ENCODE results near the gene STX12.

The STX12 gene

DNA sequence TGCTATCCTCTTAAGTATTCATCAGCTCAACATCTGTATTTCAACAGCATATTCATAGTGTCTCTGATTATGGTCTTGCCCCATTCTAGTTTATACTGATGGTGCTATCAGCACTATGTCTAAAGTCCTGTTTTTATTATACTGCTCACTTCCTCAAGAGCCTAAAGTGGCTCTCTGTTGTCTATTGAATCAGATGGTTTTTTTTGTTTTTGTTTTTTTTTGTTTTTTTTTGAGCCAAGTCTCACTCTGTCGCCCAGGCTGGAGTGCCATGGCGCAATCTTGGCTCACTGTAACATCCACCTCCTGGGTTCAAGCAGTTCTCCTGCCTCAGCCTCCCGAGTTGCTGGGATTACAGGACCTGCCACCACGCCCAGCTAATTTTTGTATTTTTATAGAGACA, 6.1 kb downstream of the STX12 start:
- no peak overlapping the region for H2BK120ac ChIP-seq (ENCODE audit: low read depth, low read length)
- no peak overlapping the region for H2BK15ac ChIP-seq (ENCODE audit: low read length)
- H3K4me2 ChIP-seq (ENCODE audit: insufficient read depth, low read length, poor library complexity, severe bottlenecking), result no peak overlapping the region
- no peak overlapping the region for H3K9ac ChIP-seq (ENCODE audit: low read depth, low read length, poor library complexity)
- H4K91ac ChIP-seq (ENCODE audit: low read depth, low read length, poor library complexity), result no peak overlapping the region
- no peak overlapping the region for H3K4me3 ChIP-seq (ENCODE audit: low read length in 2 of 2)
- H3K23ac ChIP-seq (ENCODE audit: low read depth, low read length, poor library complexity), result no peak overlapping the region
- no peak overlapping the region for H2AFZ ChIP-seq (ENCODE audit: low read length)
- H3K18ac ChIP-seq (ENCODE audit: low read length), result no peak overlapping the region
- no peaks in the 10 kb centered on the region for H3K9me3 ChIP-seq (replicated peaks in 1 of 2; ENCODE audit: control insufficient read depth in 2 of 2, insufficient read depth in 1 of 2, low read depth in 1 of 2, low read length in 2 of 2)
- H3K36me3 ChIP-seq (replicated peaks in 1 of 2; ENCODE audit: control insufficient read depth in 2 of 2, insufficient read depth in 2 of 2, low read length in 2 of 2), result no peaks in the 10 kb centered on the region
- H3K4me1 ChIP-seq (ENCODE audit: control insufficient read depth in 2 of 2, insufficient read depth in 1 of 2, low read depth in 1 of 2, low read length in 2 of 2), result peaks cover under 1 to 1% of the 10 kb centered on the region in 2 donors
- H3K27me3 ChIP-seq (ENCODE audit: control insufficient read depth in 3 of 3, insufficient read depth in 3 of 3, low read depth in 1 of 3, low read length in 3 of 3), result no peaks in the 10 kb centered on the region
- H2BK5ac ChIP-seq (ENCODE audit: low read length), result no peak overlapping the region
- no peak overlapping the region for H4K8ac ChIP-seq (ENCODE audit: low read depth, low read length)
- H3K27ac ChIP-seq (replicated peaks; ENCODE audit: low read length), result no peak overlapping the region
- no CpG with 5 or more reads among the region's 4 CpGs for WGBS, 2 donors (ENCODE audit: extremely low coverage in 2 of 2, insufficient read length in 2 of 2, insufficient replicate concordance in 1 of 2)
- H3K14ac ChIP-seq (ENCODE audit: low read length), result no peak overlapping the region
- peaks cover 4% of the 10 kb centered on the region for H3K79me1 ChIP-seq (ENCODE audit: low read depth, low read length)
- H3K4ac ChIP-seq (ENCODE audit: low read length), result no peak overlapping the region
- H2BK12ac ChIP-seq (ENCODE audit: low read length), result no peak overlapping the region
- no peak for DNase-seq (ENCODE audit: low spot score)
- no peak overlapping the region for H2AK5ac ChIP-seq (ENCODE audit: low read depth, low read length)

DNA sequence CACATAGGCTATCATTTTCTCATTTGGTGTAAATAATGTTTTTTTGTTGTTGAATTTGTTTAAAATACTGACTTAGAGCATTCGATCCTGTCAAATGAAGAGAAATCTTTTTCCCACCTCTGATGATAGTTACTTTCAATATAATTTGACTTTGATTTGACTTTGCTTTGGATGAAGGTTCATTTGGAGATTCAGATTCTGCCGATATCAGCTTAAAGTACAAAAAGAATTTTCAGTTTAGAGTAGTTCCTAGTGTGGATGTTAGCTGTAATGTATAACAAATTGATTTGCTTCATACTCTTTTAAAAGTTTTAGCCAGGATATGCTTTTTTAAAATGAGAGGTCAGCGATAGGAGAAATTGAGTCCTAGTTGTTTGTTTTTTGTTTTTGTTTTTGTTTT, 9.9 kb downstream of the STX12 start:
- Histone ChIP-seq H3K4me2 (ENCODE audit: insufficient read depth, low read length, poor library complexity, severe bottlenecking) (no peak overlapping the region), H3K27ac (replicated peaks; ENCODE audit: low read length) (no peak overlapping the region), H3K4me1 (ENCODE audit: control insufficient read depth in 2 of 2, insufficient read depth in 1 of 2, low read depth in 1 of 2, low read length in 2 of 2) (no peaks in the 10 kb centered on the region), H2AK5ac (ENCODE audit: low read depth, low read length) (no peak overlapping the region), H2BK5ac (ENCODE audit: low read length) (no peak overlapping the region), H4K8ac (ENCODE audit: low read depth, low read length) (no peak overlapping the region), H3K27me3 (ENCODE audit: control insufficient read depth in 3 of 3, insufficient read depth in 3 of 3, low read depth in 1 of 3, low read length in 3 of 3) (no peaks in the 10 kb centered on the region), H3K14ac (ENCODE audit: low read length) (no peak overlapping the region), H3K9me3 (replicated peaks in 1 of 2; ENCODE audit: control insufficient read depth in 2 of 2, insufficient read depth in 1 of 2, low read depth in 1 of 2, low read length in 2 of 2) (no peaks in the 10 kb centered on the region), H3K4ac (ENCODE audit: low read length) (no peak overlapping the region), H2BK120ac (ENCODE audit: low read depth, low read length) (no peak overlapping the region), H3K23ac (ENCODE audit: low read depth, low read length, poor library complexity) (no peak overlapping the region), H2BK15ac (ENCODE audit: low read length) (no peak overlapping the region), H3K36me3 (replicated peaks in 1 of 2; ENCODE audit: control insufficient read depth in 2 of 2, insufficient read depth in 2 of 2, low read length in 2 of 2) (no peaks in the 10 kb centered on the region), H3K79me1 (ENCODE audit: low read depth, low read length) (peaks cover 4% of the 10 kb centered on the region), H3K9ac (ENCODE audit: low read depth, low read length, poor library complexity) (no peak overlapping the region), H3K18ac (ENCODE audit: low read length) (no peak overlapping the region), H2BK12ac (ENCODE audit: low read length) (no peak overlapping the region), H3K4me3 (ENCODE audit: low read length in 2 of 2) (no peak overlapping the region), H2AFZ (ENCODE audit: low read length) (no peak overlapping the region), H4K91ac (ENCODE audit: low read depth, low read length, poor library complexity) (no peak overlapping the region)
- WGBS, 2 donors (ENCODE audit: extremely low coverage in 2 of 2, insufficient read length in 2 of 2, insufficient replicate concordance in 1 of 2), result no CpG with 5 or more reads among the region's 3 CpGs
- DNase-seq (ENCODE audit: low spot score), result no peak

DNA sequence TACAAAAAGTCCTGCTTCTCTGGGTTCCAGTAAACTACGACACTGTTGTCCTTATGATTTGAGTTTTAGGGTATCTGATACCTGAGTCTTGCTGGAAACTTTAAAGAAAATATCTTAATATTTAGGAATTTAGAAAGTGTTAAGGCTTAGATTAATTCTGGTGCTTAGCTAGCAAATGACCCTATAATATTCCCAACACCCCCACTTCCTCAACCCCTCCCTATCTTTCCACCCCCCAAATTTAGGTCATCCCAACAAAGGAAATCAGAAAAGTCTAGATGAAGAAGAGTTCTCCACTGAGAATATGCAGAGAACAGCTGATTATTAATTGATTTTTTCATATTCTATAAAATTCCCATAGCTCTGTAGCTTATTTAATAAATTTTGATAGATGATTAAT, 11.7 kb downstream of the STX12 start:
- H3K18ac ChIP-seq (ENCODE audit: low read length), result no peak overlapping the region
- no peak overlapping the region for H3K14ac ChIP-seq (ENCODE audit: low read length)
- H3K27ac ChIP-seq (replicated peaks; ENCODE audit: low read length), result no peak overlapping the region

DNA sequence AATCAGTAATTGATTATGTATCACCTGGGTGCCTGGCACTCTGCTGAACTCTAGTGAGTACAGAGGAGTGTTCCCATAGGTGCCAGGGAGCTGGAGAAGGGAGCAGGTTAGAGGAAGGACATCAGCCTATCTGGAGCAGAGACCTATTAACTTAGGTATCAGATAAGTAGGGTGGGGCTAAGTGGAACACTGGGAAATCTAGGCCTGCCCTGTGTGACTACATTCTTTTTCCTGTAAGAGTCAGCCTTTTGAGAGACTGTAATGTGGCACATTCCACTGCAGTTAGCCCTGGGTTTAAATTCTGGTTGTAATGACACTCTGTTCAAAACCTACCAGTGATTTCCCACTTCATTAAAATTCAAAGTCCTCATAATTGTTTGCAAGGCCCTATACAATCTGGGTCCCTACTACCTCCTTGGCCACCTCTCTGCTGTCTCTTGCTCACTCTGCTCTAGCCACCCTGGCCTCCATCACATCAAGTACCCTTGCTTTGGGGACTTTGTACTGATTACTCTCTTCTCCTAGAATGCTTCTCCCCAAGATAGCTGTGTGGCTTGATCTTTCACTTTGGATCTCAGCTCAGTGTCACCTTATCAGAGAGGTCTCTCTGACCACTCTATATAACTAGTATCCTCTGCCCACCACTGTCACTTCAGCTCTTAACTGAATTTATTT, 12.9 kb downstream of the STX12 start:
- H3K27ac ChIP-seq (replicated peaks; ENCODE audit: low read length), result no peak overlapping the region
- H2BK120ac ChIP-seq (ENCODE audit: low read depth, low read length), result no peak overlapping the region

More for the DNA sequence above, 11.7 kb downstream of the STX12 start:
- Histone ChIP-seq H3K9me3 (replicated peaks in 1 of 2; ENCODE audit: control insufficient read depth in 2 of 2, insufficient read depth in 1 of 2, low read depth in 1 of 2, low read length in 2 of 2) (no peaks in the 10 kb centered on the region), H2BK12ac (ENCODE audit: low read length) (no peak overlapping the region), H2BK5ac (ENCODE audit: low read length) (no peak overlapping the region), H3K23ac (ENCODE audit: low read depth, low read length, poor library complexity) (no peak overlapping the region), H2BK15ac (ENCODE audit: low read length) (no peak overlapping the region), H4K91ac (ENCODE audit: low read depth, low read length, poor library complexity) (no peak overlapping the region), H2AK5ac (ENCODE audit: low read depth, low read length) (no peak overlapping the region), H3K4me1 (ENCODE audit: control insufficient read depth in 2 of 2, insufficient read depth in 1 of 2, low read depth in 1 of 2, low read length in 2 of 2) (no peaks in the 10 kb centered on the region), H2BK120ac (ENCODE audit: low read depth, low read length) (no peak overlapping the region), H3K36me3 (replicated peaks in 1 of 2; ENCODE audit: control insufficient read depth in 2 of 2, insufficient read depth in 2 of 2, low read length in 2 of 2) (peaks cover 0 to 4% of the 10 kb centered on the region in 2 donors), H4K8ac (ENCODE audit: low read depth, low read length) (no peak overlapping the region), H3K4me3 (ENCODE audit: low read length in 2 of 2) (no peak overlapping the region), H3K9ac (ENCODE audit: low read depth, low read length, poor library complexity) (no peak overlapping the region), H3K4ac (ENCODE audit: low read length) (no peak overlapping the region), H3K79me1 (ENCODE audit: low read depth, low read length) (no peaks in the 10 kb centered on the region), H3K4me2 (ENCODE audit: insufficient read depth, low read length, poor library complexity, severe bottlenecking) (no peak overlapping the region), H3K27me3 (ENCODE audit: control insufficient read depth in 3 of 3, insufficient read depth in 3 of 3, low read depth in 1 of 3, low read length in 3 of 3) (no peaks in the 10 kb centered on the region), H2AFZ (ENCODE audit: low read length) (no peak overlapping the region)
- DNase-seq (ENCODE audit: low spot score), result no peak
- WGBS, 2 donors (ENCODE audit: extremely low coverage in 2 of 2, insufficient read length in 2 of 2, insufficient replicate concordance in 1 of 2), result no CpG with 5 or more reads among the region's 1 CpG

More for the DNA sequence above, 12.9 kb downstream of the STX12 start:
- no peaks in the 10 kb centered on the region for H3K79me1 ChIP-seq (ENCODE audit: low read depth, low read length)
- H4K91ac ChIP-seq (ENCODE audit: low read depth, low read length, poor library complexity), result no peak overlapping the region
- no peaks in the 10 kb centered on the region for H3K27me3 ChIP-seq (ENCODE audit: control insufficient read depth in 3 of 3, insufficient read depth in 3 of 3, low read depth in 1 of 3, low read length in 3 of 3)
- no peak overlapping the region for H2AK5ac ChIP-seq (ENCODE audit: low read depth, low read length)
- H3K18ac ChIP-seq (ENCODE audit: low read length), result no peak overlapping the region
- H3K4me2 ChIP-seq (ENCODE audit: insufficient read depth, low read length, poor library complexity, severe bottlenecking), result no peak overlapping the region
- no peak overlapping the region for H4K8ac ChIP-seq (ENCODE audit: low read depth, low read length)
- H3K4ac ChIP-seq (ENCODE audit: low read length), result no peak overlapping the region
- no peak overlapping the region for H3K4me3 ChIP-seq (ENCODE audit: low read length in 2 of 2)
- no peak for DNase-seq (ENCODE audit: low spot score)
- no peak overlapping the region for H3K14ac ChIP-seq (ENCODE audit: low read length)
- H3K36me3 ChIP-seq (replicated peaks in 1 of 2; ENCODE audit: control insufficient read depth in 2 of 2, insufficient read depth in 2 of 2, low read length in 2 of 2), result peaks cover 0 to 11% of the 10 kb centered on the region in 2 donors
- no peak overlapping the region for H3K23ac ChIP-seq (ENCODE audit: low read depth, low read length, poor library complexity)
- no peaks in the 10 kb centered on the region for H3K4me1 ChIP-seq (ENCODE audit: control insufficient read depth in 2 of 2, insufficient read depth in 1 of 2, low read depth in 1 of 2, low read length in 2 of 2)
- no peak overlapping the region for H3K9ac ChIP-seq (ENCODE audit: low read depth, low read length, poor library complexity)
- no peak overlapping the region for H2AFZ ChIP-seq (ENCODE audit: low read length)
- H3K9me3 ChIP-seq (replicated peaks in 1 of 2; ENCODE audit: control insufficient read depth in 2 of 2, insufficient read depth in 1 of 2, low read depth in 1 of 2, low read length in 2 of 2), result no peaks in the 10 kb centered on the region
- H2BK5ac ChIP-seq (ENCODE audit: low read length), result no peak overlapping the region
- no peak overlapping the region for H2BK12ac ChIP-seq (ENCODE audit: low read length)
- H2BK15ac ChIP-seq (ENCODE audit: low read length), result no peak overlapping the region
